Epithelial cell of proximal tubule (primary cell): ENCODE data around the gene QTRT2. TPM values are rescaled to one million over a fixed set of nuclear protein-coding genes. Genes with fewer than 3 reads are reported as not detected.
A peak's percentile ranks its signal among the peaks of the same experiment; 100 is the strongest.

Experiments used
- DNase-seq: peaks from one replicate; pipeline ENCODE4 v3.0.0-alpha.2; 2011; ENCODE audit warnings: low read depth
- H3K4me3 ChIP-seq: 2 replicates; pipeline ENCODE4 v1.5.1; 2011; ENCODE audit warnings: low read depth, mild to moderate bottlenecking, low read length
- CTCF ChIP-seq: conservative IDR thresholded peaks from 2 replicates; pipeline ENCODE4 v1.5.1; 2012; ENCODE audit warnings: low read depth, mild to moderate bottlenecking, low read length
- total RNA-seq: library from RNA; depleted of rRNA; stranded (reverse); fragments of >200 nt; gene quantifications from 2 replicates; pipeline ENCODE4 v1.2.3, GENCODE V29; 2015

The QTRT2 gene
- total RNA-seq, 1 donor from 2014 or later = 24.2 TPM

GRCh38 chr3:114052216-114052615 is 4.3 kb upstream of the QTRT2 start:
- TF ChIP-seq CTCF = no peak
- no peak for DNase-seq
- H3K4me3 ChIP-seq = no peak overlapping the region

- DNase-seq = no peak
- H3K4me3 ChIP-seq = peak overlapping the region; percentile 71
- no peak for TF ChIP-seq CTCF
These were observed 442 bp downstream of the QTRT2 start for GRCh38 chr3:114057011-114057347.

DNA sequence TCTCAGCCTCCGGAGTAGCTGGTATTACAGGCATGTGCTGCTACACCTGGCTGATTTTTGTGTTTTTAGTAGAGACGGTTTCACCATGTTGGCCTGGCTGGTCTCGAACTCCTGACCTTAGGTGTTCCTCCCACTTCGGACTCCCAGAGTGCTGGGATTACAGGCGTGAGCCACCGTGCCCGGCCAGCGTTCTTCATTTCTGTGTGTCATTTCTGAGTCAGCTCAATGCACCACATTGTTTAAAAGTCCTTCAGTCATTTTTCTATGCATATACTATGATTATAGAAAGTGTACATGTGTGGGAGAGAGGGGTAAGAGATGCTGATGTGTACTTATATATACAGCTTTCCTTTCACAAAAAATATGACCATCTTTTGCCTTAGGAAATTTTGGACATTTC is 2.1 kb downstream of the QTRT2 start:
- no peak overlapping the region for H3K4me3 ChIP-seq
- no peak for DNase-seq
- no peak for TF ChIP-seq CTCF

DNA sequence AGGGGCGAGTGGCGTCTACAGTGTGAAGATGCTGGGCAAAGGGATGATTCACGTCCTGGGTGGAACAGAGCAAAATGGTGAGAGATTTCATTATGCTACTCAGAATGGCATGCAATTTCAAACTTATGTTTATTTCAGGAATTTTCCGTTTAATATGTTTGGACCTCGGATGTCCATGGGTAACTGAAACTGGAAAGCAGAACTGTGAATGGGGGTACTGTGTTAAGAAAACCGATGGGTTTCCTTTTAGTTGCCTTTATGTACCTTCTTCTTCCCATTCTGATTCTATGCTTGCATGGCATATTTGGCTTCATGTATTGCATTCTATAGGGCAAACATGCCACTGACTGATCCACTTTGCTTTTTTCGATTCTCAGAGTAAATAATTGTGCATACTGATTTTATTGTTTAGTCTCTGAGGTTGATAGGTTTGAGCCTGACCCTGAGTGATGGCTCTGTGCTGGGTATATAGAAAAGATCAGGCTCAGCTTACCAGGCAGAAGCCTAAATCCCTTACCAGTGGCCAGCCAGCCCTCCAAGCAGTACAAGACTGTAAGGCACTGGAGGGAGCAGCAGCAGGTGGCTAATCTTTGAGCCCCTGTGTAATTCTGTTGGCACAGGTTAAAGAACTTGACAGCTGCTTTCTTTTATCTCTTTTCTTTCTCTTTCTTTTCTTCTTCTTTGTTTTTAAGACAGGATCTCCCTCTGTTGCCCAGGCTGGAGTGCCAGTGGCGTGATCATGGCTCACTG is 4.5 kb downstream of the QTRT2 start:
- no peak for DNase-seq
- no peak for TF ChIP-seq CTCF
- no peak overlapping the region for H3K4me3 ChIP-seq

DNA sequence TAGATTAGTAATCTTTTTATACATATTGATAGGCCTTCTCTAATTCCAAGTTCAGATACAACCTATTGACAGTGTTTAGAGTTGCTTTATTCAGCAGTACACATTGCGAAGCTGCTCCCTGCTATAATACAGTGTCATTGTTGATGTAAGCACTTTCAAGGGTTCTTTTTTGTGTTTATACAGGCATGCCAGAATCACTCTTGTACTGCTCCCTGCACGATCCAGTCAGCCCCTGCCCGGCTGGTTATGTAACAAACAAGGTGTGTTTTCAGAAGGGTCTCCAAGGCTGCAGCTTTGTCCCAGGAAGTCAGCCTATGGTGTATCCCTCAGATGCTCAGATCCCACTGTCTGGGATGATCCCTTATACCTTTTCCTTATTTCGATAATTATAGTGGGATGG is 11.3 kb downstream of the QTRT2 start:
- DNase-seq = no peak
- no peak for TF ChIP-seq CTCF

DNA sequence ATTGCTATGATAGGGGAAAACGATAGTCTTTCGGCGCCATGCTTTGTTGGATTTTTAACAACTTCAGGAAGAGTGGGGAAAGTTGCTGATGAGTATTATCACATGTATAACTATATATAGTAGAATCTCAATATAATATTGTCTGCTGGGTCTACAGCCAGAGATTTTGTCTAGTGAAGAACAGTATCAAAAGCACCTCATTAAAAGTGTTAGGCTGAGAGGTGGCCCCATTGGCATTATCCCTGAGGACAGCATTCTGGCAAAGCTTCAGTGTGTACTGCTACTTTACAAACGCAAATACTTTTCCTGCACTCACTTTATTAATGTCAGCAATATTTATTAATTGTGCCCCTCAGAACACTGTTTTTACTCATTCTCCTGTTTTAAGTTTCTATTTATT is 11.8 kb downstream of the QTRT2 start:
- TF ChIP-seq CTCF = no peak
- no peak for DNase-seq
- H3K4me3 ChIP-seq = no peak overlapping the region

More for the DNA sequence above, 11.3 kb downstream of the QTRT2 start:
- H3K4me3 ChIP-seq = no peak overlapping the region

DNA sequence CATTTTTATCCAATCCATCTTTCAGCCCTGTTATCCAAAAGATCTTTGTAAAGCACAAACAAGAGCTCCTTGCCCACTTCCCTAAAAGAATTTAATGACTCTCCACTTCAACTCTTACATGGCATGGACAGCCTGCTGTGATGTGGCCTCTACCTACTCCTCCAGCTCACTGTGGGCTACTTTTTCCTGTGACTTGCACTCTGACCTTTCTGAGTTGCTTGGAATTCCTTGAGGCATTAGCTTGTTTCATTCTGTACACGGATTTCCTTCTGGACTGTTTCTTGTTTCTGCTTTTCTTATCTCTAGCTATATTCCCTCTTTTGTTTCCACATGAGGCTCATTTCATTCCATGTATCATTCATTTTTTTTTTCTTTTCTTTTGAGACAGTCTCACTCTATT is 15.2 kb downstream of the QTRT2 start:
- no peak for TF ChIP-seq CTCF
- no peak for DNase-seq
- no peak overlapping the region for H3K4me3 ChIP-seq
